ENCODE results near the gene GPR17. TPM values are rescaled to one million over a fixed set of nuclear protein-coding genes. Genes with fewer than 3 reads are reported as not detected.

GPR17 gene
- total and polyA plus RNA-seq, 2 experiments from 2014 or later: not detected

GRCh38 chr2:127680706-127681287, 34.8 kb downstream of the GPR17 start:
- Histone ChIP-seq H3K27me3 (ENCODE audit: insufficient read depth) (peaks cover 23% of the 10 kb centered on the region), H4K20me1 (replicated peaks; ENCODE audit: insufficient read depth) (no peaks in the 10 kb centered on the region), H3K27ac (ENCODE audit: low read depth) (no peak overlapping the region), H2AFZ (no peak overlapping the region; the same call in 1 of the 2 replicates), H3K79me2 (replicated peaks; ENCODE audit: insufficient read depth) (no peaks in the 10 kb centered on the region), H3K4me3 (no peak overlapping the region), H3K4me1 (ENCODE audit: insufficient read depth) (peaks cover 5% of the 10 kb centered on the region), H3K4me2 (no peak overlapping the region), H3K9me2 (ENCODE audit: insufficient read depth) (no peaks in the 10 kb centered on the region), H3K36me3 (ENCODE audit: insufficient read depth) (no peaks in the 10 kb centered on the region), H3F3A (replicated peaks; ENCODE audit: low read depth) (no peaks in the 10 kb centered on the region)
- Mint-ChIP-seq H3K4me1 (peaks cover 9% of the 10 kb centered on the region), H3K4me3 (no peak overlapping the region), H3K27ac (no peak overlapping the region), H3K36me3 (ENCODE audit: low read depth) (no peaks in the 10 kb centered on the region), H3K9me3 (no peaks in the 10 kb centered on the region), H3K27me3 (ENCODE audit: insufficient read depth, low read depth, poor library complexity) (peaks cover 24% of the 10 kb centered on the region)
- TF ChIP-seq CTCF (conservative IDR thresholded peaks at IDR 0.05; ENCODE audit: low read depth in 2 of 2): no peak
- TF ChIP-seq ZNF331 (CRISPR knock-in tag; IDR thresholded peaks at IDR 0.05; ENCODE audit: low read depth): no peak
- no peak for TF ChIP-seq ZNF114 (CRISPR knock-in tag; IDR thresholded peaks at IDR 0.05)
- TF ChIP-seq POLR2AphosphoS5 (IDR thresholded peaks at IDR 0.05; ENCODE audit: low read depth): no peak
- TF ChIP-seq NANOG (IDR thresholded peaks at IDR 0.05; ENCODE audit: borderline replicate concordance): no peak
- TF ChIP-seq EZH2 (IDR thresholded peaks at IDR 0.05; ENCODE audit: low read depth, unreplicated experiment): no peak
- ATAC-seq (no peak), DNase-seq (ENCODE audit: low spot score) (no peak)

DNA sequence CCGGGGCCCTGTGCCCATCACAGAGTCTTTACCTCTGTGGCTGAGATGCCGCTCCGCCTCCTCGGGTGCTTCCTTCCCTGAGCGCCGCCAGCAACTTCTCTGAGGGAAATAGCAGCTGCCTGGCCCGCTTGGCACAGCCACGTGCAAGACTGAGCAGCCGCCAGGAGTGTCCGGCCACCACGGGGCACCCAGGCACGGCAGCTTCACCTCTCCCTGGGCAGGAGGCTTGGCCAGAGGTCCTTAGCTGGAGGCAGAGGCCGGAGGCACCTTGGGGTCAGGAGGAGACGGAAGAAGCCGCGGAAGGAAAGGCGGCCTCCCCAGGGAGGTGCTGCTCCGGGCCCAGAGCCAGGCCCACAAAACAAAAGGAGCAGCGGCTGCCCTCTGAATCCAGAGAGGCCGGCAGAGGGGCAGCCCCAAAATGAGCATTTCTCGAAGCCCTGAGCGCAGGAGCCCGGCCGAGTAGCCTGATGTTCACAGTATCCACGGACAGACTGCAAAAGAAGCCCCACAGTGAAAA, 35.4 kb downstream of the GPR17 start:
- ATAC-seq: peak; percentile 68
- Histone ChIP-seq H3K9me2 (ENCODE audit: insufficient read depth) (no peaks in the 10 kb centered on the region), H2AFZ (peak overlapping the region; percentile 90), H3K4me1 (ENCODE audit: insufficient read depth) (no peaks in the 10 kb centered on the region), H3K27ac (ENCODE audit: low read depth) (no peak overlapping the region), H3K36me3 (ENCODE audit: insufficient read depth) (no peaks in the 10 kb centered on the region), H3F3A (replicated peaks; ENCODE audit: low read depth) (no peaks in the 10 kb centered on the region), H3K4me2 (no peak overlapping the region), H4K20me1 (replicated peaks; ENCODE audit: insufficient read depth) (no peaks in the 10 kb centered on the region), H3K27me3 (ENCODE audit: insufficient read depth) (peaks cover 18% of the 10 kb centered on the region), H3K79me2 (replicated peaks; ENCODE audit: insufficient read depth) (no peaks in the 10 kb centered on the region), H3K4me3 (no peak overlapping the region)
- DNase-seq (ENCODE audit: low spot score): peak; percentile 53
- Mint-ChIP-seq H3K4me1 (peaks cover 5% of the 10 kb centered on the region; the same call in 1 of the 3 replicates), H3K9me3 (no peaks in the 10 kb centered on the region), H3K36me3 (ENCODE audit: low read depth) (no peaks in the 10 kb centered on the region), H3K27ac (no peak overlapping the region), H3K4me3 (no peak overlapping the region), H3K27me3 (ENCODE audit: insufficient read depth, low read depth, poor library complexity) (peaks cover 19% of the 10 kb centered on the region)
- TF ChIP-seq EZH2phosphoT487 (IDR thresholded peaks at IDR 0.05; ENCODE audit: unreplicated experiment): no peak
- no peak for TF ChIP-seq STAT1 (IDR thresholded peaks at IDR 0.05; ENCODE audit: unreplicated experiment)
- no peak for TF ChIP-seq CTCF (conservative IDR thresholded peaks at IDR 0.05; ENCODE audit: low read depth in 2 of 2)
- no peak for TF ChIP-seq EZH2 (IDR thresholded peaks at IDR 0.05; ENCODE audit: low read depth, unreplicated experiment)
- no peak for TF ChIP-seq REST (IDR thresholded peaks at IDR 0.05; ENCODE audit: unreplicated experiment)
- TF ChIP-seq JUNB (IDR thresholded peaks at IDR 0.05; ENCODE audit: unreplicated experiment): no peak
- TF ChIP-seq POLR2AphosphoS5 (IDR thresholded peaks at IDR 0.05; ENCODE audit: low read depth): no peak
- TF ChIP-seq ZNF331 (CRISPR knock-in tag; IDR thresholded peaks at IDR 0.05; ENCODE audit: low read depth): no peak

All from GM23338 (cell line).